HEK293 (cell line): ENCODE data around the gene RRP15.

ENCODE experiments used
- SP3 ChIP-seq: fragments of 450-650 bp; formaldehyde crosslinking; IDR thresholded peaks from 2 replicates; pipeline ENCODE4 v1.5.1; 2016; ENCODE audit warnings: missing biosample characterization, missing genetic modification characterization
- TCF7L2 ChIP-seq: IDR thresholded peaks from 2 replicates; pipeline ENCODE4 v1.6.1; 2011; ENCODE audit warnings: low read depth, mild to moderate bottlenecking, inconsistent platforms, low read length, moderate library complexity, borderline replicate concordance
- ZBTB48 ChIP-seq: fragments of 450-650 bp; formaldehyde crosslinking; IDR thresholded peaks from 2 replicates; pipeline ENCODE4 v1.5.1; 2016; ENCODE audit warnings: missing biosample characterization, missing genetic modification characterization
- ZNF274 ChIP-seq, 2 experiments: fragments of 200-500 bp in 1 of 2; fragments of 450-650 bp in 1 of 2; sonication (Bioruptor generic) in 1 of 2; formaldehyde crosslinking in 1 of 2; IDR thresholded peaks; 2 replicates each; pipeline versions ENCODE4 v1.5.1 to v1.6.1; 2014 to 2016; ENCODE audit warnings: borderline replicate concordance in 1 of 2, inconsistent platforms in 1 of 2, low read length in 1 of 2, missing biosample characterization in 1 of 2, missing genetic modification characterization in 1 of 2
- ZNF311 ChIP-seq: fragments of 450-650 bp; formaldehyde crosslinking; IDR thresholded peaks from 2 replicates; pipeline ENCODE4 v1.5.1; 2017; ENCODE audit warnings: missing biosample characterization, missing genetic modification characterization, borderline replicate concordance
- ZNF350 ChIP-seq: fragments of 450-650 bp; formaldehyde crosslinking; IDR thresholded peaks from 2 replicates; pipeline ENCODE4 v1.5.0; 2017; ENCODE audit warnings: missing biosample characterization, mild to moderate bottlenecking, missing genetic modification characterization
- ZNF404 ChIP-seq: fragments of 450-650 bp; formaldehyde crosslinking; IDR thresholded peaks from 2 replicates; pipeline ENCODE4 v1.5.1; 2017; ENCODE audit warnings: missing biosample characterization, missing genetic modification characterization
- ZNF747 ChIP-seq: fragments of 450-650 bp; formaldehyde crosslinking; IDR thresholded peaks from 2 replicates; pipeline ENCODE4 v1.5.1; 2016; ENCODE audit warnings: missing biosample characterization, missing genetic modification characterization
- ZNF777 ChIP-seq: fragments of 450-650 bp; formaldehyde crosslinking; IDR thresholded peaks from 2 replicates; pipeline ENCODE4 v1.5.1; 2017; ENCODE audit warnings: missing biosample characterization, missing genetic modification characterization, borderline replicate concordance
- TF ChIP-seq, protein P1 (sequence below): fragments of 450-650 bp; formaldehyde crosslinking; IDR thresholded peaks from 2 replicates; pipeline ENCODE4 v1.5.1; 2016; ENCODE audit warnings: missing biosample characterization, missing genetic modification characterization
- TF ChIP-seq, protein P2 (sequence below): fragments of 450-650 bp; formaldehyde crosslinking; IDR thresholded peaks from 2 replicates; pipeline ENCODE4 v1.5.1; 2016; ENCODE audit warnings: missing biosample characterization, missing genetic modification characterization
- TF ChIP-seq, protein P3 (sequence below): fragments of 450-650 bp; formaldehyde crosslinking; conservative IDR thresholded peaks from 2 replicates; pipeline ENCODE4 v1.5.1; 2016; ENCODE audit warnings: low read depth, missing biosample characterization, missing genetic modification characterization

- TF ChIP-seq, protein P1, sequence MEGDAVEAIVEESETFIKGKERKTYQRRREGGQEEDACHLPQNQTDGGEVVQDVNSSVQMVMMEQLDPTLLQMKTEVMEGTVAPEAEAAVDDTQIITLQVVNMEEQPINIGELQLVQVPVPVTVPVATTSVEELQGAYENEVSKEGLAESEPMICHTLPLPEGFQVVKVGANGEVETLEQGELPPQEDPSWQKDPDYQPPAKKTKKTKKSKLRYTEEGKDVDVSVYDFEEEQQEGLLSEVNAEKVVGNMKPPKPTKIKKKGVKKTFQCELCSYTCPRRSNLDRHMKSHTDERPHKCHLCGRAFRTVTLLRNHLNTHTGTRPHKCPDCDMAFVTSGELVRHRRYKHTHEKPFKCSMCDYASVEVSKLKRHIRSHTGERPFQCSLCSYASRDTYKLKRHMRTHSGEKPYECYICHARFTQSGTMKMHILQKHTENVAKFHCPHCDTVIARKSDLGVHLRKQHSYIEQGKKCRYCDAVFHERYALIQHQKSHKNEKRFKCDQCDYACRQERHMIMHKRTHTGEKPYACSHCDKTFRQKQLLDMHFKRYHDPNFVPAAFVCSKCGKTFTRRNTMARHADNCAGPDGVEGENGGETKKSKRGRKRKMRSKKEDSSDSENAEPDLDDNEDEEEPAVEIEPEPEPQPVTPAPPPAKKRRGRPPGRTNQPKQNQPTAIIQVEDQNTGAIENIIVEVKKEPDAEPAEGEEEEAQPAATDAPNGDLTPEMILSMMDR: no peak
- TF ChIP-seq ZNF747 (no peak), ZNF404 (tag by site-specific recombination) (no peak), ZNF311 (tag by site-specific recombination) (no peak), SP3 (tag by site-specific recombination) (no peak), ZNF777 (no peak), ZNF350 (tag by site-specific recombination) (no peak), ZNF274 (IDR thresholded peaks at IDR 0.05; ENCODE audit: low read length) (no peak), ZNF274 (tag by site-specific recombination; IDR thresholded peaks at IDR 0.05; ENCODE audit: borderline replicate concordance) (no peak), TCF7L2 (no peak), ZBTB48 (tag by site-specific recombination) (no peak)
- TF ChIP-seq, protein P2, sequence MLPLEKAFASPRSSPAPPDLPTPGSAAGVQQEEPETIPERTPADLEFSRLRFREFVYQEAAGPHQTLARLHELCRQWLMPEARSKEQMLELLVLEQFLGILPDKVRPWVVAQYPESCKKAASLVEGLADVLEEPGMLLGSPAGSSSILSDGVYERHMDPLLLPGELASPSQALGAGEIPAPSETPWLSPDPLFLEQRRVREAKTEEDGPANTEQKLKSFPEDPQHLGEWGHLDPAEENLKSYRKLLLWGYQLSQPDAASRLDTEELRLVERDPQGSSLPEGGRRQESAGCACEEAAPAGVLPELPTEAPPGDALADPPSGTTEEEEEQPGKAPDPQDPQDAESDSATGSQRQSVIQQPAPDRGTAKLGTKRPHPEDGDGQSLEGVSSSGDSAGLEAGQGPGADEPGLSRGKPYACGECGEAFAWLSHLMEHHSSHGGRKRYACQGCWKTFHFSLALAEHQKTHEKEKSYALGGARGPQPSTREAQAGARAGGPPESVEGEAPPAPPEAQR (tag by site-specific recombination): no peak
- TF ChIP-seq, protein P3, sequence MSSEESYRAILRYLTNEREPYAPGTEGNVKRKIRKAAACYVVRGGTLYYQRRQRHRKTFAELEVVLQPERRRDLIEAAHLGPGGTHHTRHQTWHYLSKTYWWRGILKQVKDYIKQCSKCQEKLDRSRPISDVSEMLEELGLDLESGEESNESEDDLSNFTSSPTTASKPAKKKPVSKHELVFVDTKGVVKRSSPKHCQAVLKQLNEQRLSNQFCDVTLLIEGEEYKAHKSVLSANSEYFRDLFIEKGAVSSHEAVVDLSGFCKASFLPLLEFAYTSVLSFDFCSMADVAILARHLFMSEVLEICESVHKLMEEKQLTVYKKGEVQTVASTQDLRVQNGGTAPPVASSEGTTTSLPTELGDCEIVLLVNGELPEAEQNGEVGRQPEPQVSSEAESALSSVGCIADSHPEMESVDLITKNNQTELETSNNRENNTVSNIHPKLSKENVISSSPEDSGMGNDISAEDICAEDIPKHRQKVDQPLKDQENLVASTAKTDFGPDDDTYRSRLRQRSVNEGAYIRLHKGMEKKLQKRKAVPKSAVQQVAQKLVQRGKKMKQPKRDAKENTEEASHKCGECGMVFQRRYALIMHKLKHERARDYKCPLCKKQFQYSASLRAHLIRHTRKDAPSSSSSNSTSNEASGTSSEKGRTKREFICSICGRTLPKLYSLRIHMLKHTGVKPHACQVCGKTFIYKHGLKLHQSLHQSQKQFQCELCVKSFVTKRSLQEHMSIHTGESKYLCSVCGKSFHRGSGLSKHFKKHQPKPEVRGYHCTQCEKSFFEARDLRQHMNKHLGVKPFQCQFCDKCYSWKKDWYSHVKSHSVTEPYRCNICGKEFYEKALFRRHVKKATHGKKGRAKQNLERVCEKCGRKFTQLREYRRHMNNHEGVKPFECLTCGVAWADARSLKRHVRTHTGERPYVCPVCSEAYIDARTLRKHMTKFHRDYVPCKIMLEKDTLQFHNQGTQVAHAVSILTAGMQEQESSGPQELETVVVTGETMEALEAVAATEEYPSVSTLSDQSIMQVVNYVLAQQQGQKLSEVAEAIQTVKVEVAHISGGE (tag by site-specific recombination): no peak
These were observed 22.8 kb upstream of the RRP15 start for GRCh38 chr1:218262259-218262658.
